ENCODE measurements around the gene CD4. TPM values are rescaled to one million over a fixed set of nuclear protein-coding genes. Genes with fewer than 3 reads are reported as not detected.
A peak's percentile ranks its signal among the peaks of the same experiment; 100 is the strongest.

The CD4 gene
- total and polyA plus RNA-seq, 10 of the 15 experiments (the other 5 are each of a cell fraction or from before 2014, with no cell fraction given) = 0.24 to 1.6 (median 0.69) TPM

DNA sequence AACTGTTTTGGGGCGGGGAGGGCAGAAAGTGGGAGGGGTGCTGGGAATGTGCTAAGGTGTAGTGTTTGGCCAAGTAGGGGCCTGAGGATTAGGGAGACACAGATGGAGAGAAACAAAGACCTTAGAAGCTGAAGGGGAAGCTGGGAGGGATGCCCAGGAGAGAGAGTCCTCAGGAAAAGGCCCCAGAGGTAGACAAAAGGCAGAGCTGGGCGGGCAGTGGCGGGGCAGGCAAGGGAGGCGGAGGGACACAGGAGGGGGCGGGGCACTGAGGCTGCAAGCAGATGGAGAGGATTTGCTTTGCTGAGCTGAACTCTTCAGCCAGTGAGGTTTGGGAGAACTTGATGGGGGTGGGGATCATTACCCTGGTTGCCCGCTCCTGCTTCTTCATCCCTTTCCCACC is 20.3 kb upstream of the CD4 start:
- Histone ChIP-seq H3K27me3 (replicated peaks in 1 of 2; ENCODE audit: control insufficient read depth in 2 of 2, insufficient read depth in 2 of 2, low read length in 1 of 2) (no peaks in the 10 kb centered on the region), H3K4me3 (no peak overlapping the region), H3K4me2 (ENCODE audit: control insufficient read depth, insufficient read depth) (peak overlapping the region; percentile 90; the same call in 1 of the 2 replicates), H3K4me1 (ENCODE audit: control insufficient read depth, insufficient read depth, low read length) (peaks cover 44% of the 10 kb centered on the region), H3K9ac (ENCODE audit: control insufficient read depth, insufficient read depth, low read length) (no peak overlapping the region), H3K9me3 (replicated peaks; ENCODE audit: control insufficient read depth, insufficient read depth, low read length) (no peaks in the 10 kb centered on the region), H2AFZ (ENCODE audit: control insufficient read depth, low read depth, low read length) (no peak overlapping the region), H3K36me3 (ENCODE audit: control insufficient read depth in 2 of 2, insufficient read depth in 2 of 2, low read length in 1 of 2) (no peaks in the 10 kb centered on the region), H3K27ac (ENCODE audit: control insufficient read depth, insufficient read depth) (no peak overlapping the region), H4K20me1 (ENCODE audit: control insufficient read depth, insufficient read depth) (no peaks in the 10 kb centered on the region), H3K79me2 (ENCODE audit: control insufficient read depth, insufficient read depth, low read length) (peaks cover 16% of the 10 kb centered on the region)
- in situ Hi-C loops (cut with MboI) (no loop called here), intact Hi-C loops (cut with micrococcal nuclease; ENCODE audit: unreplicated experiment) (no loop called here)
- ChIA-PET RAD21 (ENCODE audit: unreplicated experiment) (interaction anchor here (3.3 kb wide), 1 partner anchor 16 kb away, joined by 18 read pairs; the partner anchor contains the start of gene MLF2), SMC1A (ENCODE audit: uncharacterized antibody, unreplicated experiment) (interaction anchor here (1.7 kb wide), 1 partner anchor 10 kb away, joined by 5 read pairs; no protein-coding TSS in a partner anchor), POLR2A (interaction anchor here (0.6 to 1.5 kb wide), 3 partner anchors 10 to 247 kb away, joined by 3 to 4 read pairs (median 4); partner anchors contain the start of gene MLF2), CTCF (interaction anchor here (0.6 to 1.7 kb wide), 4 partner anchors 9 to 44 kb away, joined by 3 to 8 read pairs (median 4); partner anchors contain the start of gene MLF2)
- ATAC-seq (no peak), DNase-seq (ENCODE audit: low read depth, low spot score) (no peak), FAIRE-seq (no peak)
- WGBS (ENCODE audit: insufficient coverage, insufficient replicate concordance, low lambda C conversion rate, missing lambda C conversion rate) = 88% methylated on average over 3 of the region's 6 CpGs
- no TSS peak for BruUV-seq (replicated peaks)
- TF ChIP-seq ZNF687 (IDR thresholded peaks at IDR 0.05) = no peak
- TF ChIP-seq NFYB (IDR thresholded peaks at IDR 0.05; ENCODE audit: insufficient read depth, low read depth, low read length) = no peak
- no peak for TF ChIP-seq TCF7 (IDR thresholded peaks at IDR 0.05; ENCODE audit: borderline replicate concordance)
- no peak for TF ChIP-seq BRCA1 (IDR thresholded peaks at IDR 0.05; ENCODE audit: low read depth, low read length)
- TF ChIP-seq, protein P1, sequence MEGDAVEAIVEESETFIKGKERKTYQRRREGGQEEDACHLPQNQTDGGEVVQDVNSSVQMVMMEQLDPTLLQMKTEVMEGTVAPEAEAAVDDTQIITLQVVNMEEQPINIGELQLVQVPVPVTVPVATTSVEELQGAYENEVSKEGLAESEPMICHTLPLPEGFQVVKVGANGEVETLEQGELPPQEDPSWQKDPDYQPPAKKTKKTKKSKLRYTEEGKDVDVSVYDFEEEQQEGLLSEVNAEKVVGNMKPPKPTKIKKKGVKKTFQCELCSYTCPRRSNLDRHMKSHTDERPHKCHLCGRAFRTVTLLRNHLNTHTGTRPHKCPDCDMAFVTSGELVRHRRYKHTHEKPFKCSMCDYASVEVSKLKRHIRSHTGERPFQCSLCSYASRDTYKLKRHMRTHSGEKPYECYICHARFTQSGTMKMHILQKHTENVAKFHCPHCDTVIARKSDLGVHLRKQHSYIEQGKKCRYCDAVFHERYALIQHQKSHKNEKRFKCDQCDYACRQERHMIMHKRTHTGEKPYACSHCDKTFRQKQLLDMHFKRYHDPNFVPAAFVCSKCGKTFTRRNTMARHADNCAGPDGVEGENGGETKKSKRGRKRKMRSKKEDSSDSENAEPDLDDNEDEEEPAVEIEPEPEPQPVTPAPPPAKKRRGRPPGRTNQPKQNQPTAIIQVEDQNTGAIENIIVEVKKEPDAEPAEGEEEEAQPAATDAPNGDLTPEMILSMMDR (IDR thresholded peaks at IDR 0.05 in 2 of 3, conservative IDR thresholded peaks at IDR 0.05 in 1 of 3; ENCODE audit: control insufficient read depth in 2 of 3, extremely low read depth in 1 of 3, insufficient read depth in 1 of 3, low read depth in 3 of 3, low read length in 3 of 3) = no peak
- TF ChIP-seq PRDM15 (CRISPR knock-in tag; IDR thresholded peaks at IDR 0.05) = no peak

Data from GM12878 (cell line).